Measurements from ENCODE around the gene CCDC92.

The CCDC92 gene

DNA sequence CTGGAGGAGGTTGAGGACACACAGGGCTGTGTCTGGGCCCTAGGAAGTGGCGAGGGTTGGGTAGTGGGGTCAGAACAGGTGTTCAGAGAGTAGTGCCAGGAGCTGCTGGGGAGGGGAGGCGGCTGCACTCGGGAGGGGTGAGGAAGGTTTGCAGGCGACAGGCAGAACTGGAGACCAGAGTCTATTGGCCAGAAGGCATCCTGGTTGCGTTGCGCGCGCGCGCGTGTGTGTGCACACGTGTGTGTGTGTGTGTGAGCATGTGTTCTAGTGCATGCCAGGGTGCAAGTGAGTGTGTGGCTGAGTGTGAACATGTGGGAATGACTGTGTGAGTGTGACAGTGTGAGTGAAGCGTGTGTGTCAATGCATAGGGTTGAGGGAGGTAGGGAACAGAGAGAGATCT, 86.4 kb downstream of the CCDC92 start:
- DNase-seq = no peak
